Activated CD8-positive, alpha-beta T cell treated with anti-CD3 and anti-CD28 coated beads, Interleukin-2, amount 10 ng/mL, durations not matched to agents 7 days and 5 days (primary cell): ENCODE results near the gene XRN2. TPM values are rescaled to one million over a fixed set of nuclear protein-coding genes. Genes with fewer than 3 reads are reported as not detected.

Experiments used
- ATAC-seq: fragments of 150-1000 bp; cut with Tn5 transposase; one replicate; pipeline ENCODE4 v1.10.0; 2021; ENCODE audit warnings: moderate library complexity
- CTCF ChIA-PET: fragments of 350-600 bp; sonication (Branson Sonifier 250); formaldehyde crosslinking; loops from one replicate; lab custom pipeline; 2021; ENCODE audit warnings: antibody characterized with exemption; lab: Charles Lee
- POLR2A ChIA-PET: fragments of 350-600 bp; sonication (Branson Sonifier 250); formaldehyde crosslinking; loops from one replicate; lab custom pipeline; 2021; ENCODE audit warnings: antibody characterized with exemption; lab: Charles Lee
- DNase-seq: peaks from one replicate; pipeline ENCODE4 v3.0.0-alpha.2; 2020
- H3K27ac Mint-ChIP-seq: one replicate; pipeline ENCODE4 v1.8.0; 2021; ENCODE audit warnings: mild to moderate bottlenecking, mixed read lengths
- H3K27me3 Mint-ChIP-seq: one replicate; pipeline ENCODE4 v1.8.0; 2021; ENCODE audit warnings: low read depth, mixed read lengths
- H3K36me3 Mint-ChIP-seq: one replicate; pipeline ENCODE4 v1.8.0; 2021; ENCODE audit warnings: low read depth, mixed read lengths
- H3K4me1 Mint-ChIP-seq: one replicate; pipeline ENCODE4 v1.8.0; 2021; ENCODE audit warnings: low read depth, mixed read lengths
- H3K4me3 Mint-ChIP-seq: one replicate; pipeline ENCODE4 v1.8.0; 2021; ENCODE audit warnings: mild to moderate bottlenecking, mixed read lengths
- H3K9me3 Mint-ChIP-seq: one replicate; pipeline ENCODE4 v1.8.0; 2022; ENCODE audit warnings: mixed read lengths; ENCODE audit not compliant: insufficient read depth
- total RNA-seq, 2 experiments: library from RNA; stranded (reverse); gene quantifications; one replicate each; pipeline ENCODE4 v1.2.3, GENCODE V29; 2021

The XRN2 gene
- total RNA-seq, 2 experiments from 2014 or later, result 54.4 to 57.7 TPM

GRCh38 chr20:21391185-21391971 lies 88.2 kb downstream of the XRN2 start:
- peak overlapping the region; percentile 16 for H3K4me3 Mint-ChIP-seq
- ChIA-PET POLR2A (no interaction called here), CTCF (interaction anchor here (3.9 kb wide), 1 partner anchor 156 kb away, joined by 15 read pairs; no protein-coding TSS in a partner anchor)
- no peak overlapping the region for H3K27ac Mint-ChIP-seq
- DNase-seq (no peak), ATAC-seq (no peak)
- H3K36me3 Mint-ChIP-seq, result peaks cover 38% of the 10 kb centered on the region
- H3K9me3 Mint-ChIP-seq, result no peaks in the 10 kb centered on the region
- peaks cover 28% of the 10 kb centered on the region for H3K4me1 Mint-ChIP-seq
- H3K27me3 Mint-ChIP-seq, result peaks cover 30% of the 10 kb centered on the region

GRCh38 chr20:21391972-21392352 lies 88.8 kb downstream of the XRN2 start:
- ChIA-PET POLR2A (no interaction called here), CTCF (interaction anchor here (3.9 kb wide), 1 partner anchor 156 kb away, joined by 15 read pairs; no protein-coding TSS in a partner anchor)
- H3K4me1 Mint-ChIP-seq, result peaks cover 28% of the 10 kb centered on the region
- peaks cover 30% of the 10 kb centered on the region for H3K27me3 Mint-ChIP-seq
- peak overlapping the region; percentile 16 for H3K4me3 Mint-ChIP-seq
- ATAC-seq (no peak), DNase-seq (no peak)
- H3K9me3 Mint-ChIP-seq, result no peaks in the 10 kb centered on the region
- H3K36me3 Mint-ChIP-seq, result peaks cover 33% of the 10 kb centered on the region
- no peak overlapping the region for H3K27ac Mint-ChIP-seq

GRCh38 chr20:21393166-21393565 lies 90.0 kb downstream of the XRN2 start:
- ATAC-seq (no peak), DNase-seq (no peak)
- POLR2A ChIA-PET, result no interaction called here
- no peaks in the 10 kb centered on the region for H3K9me3 Mint-ChIP-seq
- no peak overlapping the region for H3K4me3 Mint-ChIP-seq
- CTCF ChIA-PET, result no interaction called here
- H3K36me3 Mint-ChIP-seq, result peaks cover 26% of the 10 kb centered on the region
- H3K4me1 Mint-ChIP-seq, result peaks cover 31% of the 10 kb centered on the region
- no peak overlapping the region for H3K27ac Mint-ChIP-seq
- H3K27me3 Mint-ChIP-seq, result peaks cover 39% of the 10 kb centered on the region

- H3K27ac Mint-ChIP-seq, result no peak overlapping the region
- H3K9me3 Mint-ChIP-seq, result no peaks in the 10 kb centered on the region
- H3K27me3 Mint-ChIP-seq, result peaks cover 47% of the 10 kb centered on the region
- DNase-seq (no peak), ATAC-seq (no peak)
- H3K36me3 Mint-ChIP-seq, result peaks cover 23% of the 10 kb centered on the region
- H3K4me1 Mint-ChIP-seq, result peaks cover 31% of the 10 kb centered on the region
- no peak overlapping the region for H3K4me3 Mint-ChIP-seq
- CTCF ChIA-PET, result interaction anchor here (2.4 kb wide), 1 partner anchor 111 kb away, joined by 11 read pairs; no protein-coding TSS in a partner anchor
- POLR2A ChIA-PET, result no interaction called here
Measured at GRCh38 chr20:21393816-21394519, 90.8 kb downstream of the XRN2 start.

- no peak overlapping the region for H3K4me3 Mint-ChIP-seq
- no peaks in the 10 kb centered on the region for H3K9me3 Mint-ChIP-seq
- peaks cover 52% of the 10 kb centered on the region for H3K27me3 Mint-ChIP-seq
- ATAC-seq, result no peak
- no peak overlapping the region for H3K27ac Mint-ChIP-seq
- H3K36me3 Mint-ChIP-seq, result peaks cover 21% of the 10 kb centered on the region
- peaks cover 31% of the 10 kb centered on the region for H3K4me1 Mint-ChIP-seq
- no peak for DNase-seq
- CTCF ChIA-PET, result interaction anchor here (0.9 to 2.4 kb wide), 4 partner anchors 110 to 534 kb away, joined by 3 to 11 read pairs (median 4); no protein-coding TSS in a partner anchor
- POLR2A ChIA-PET, result no interaction called here
Measured at GRCh38 chr20:21394551-21394950, 91.4 kb downstream of the XRN2 start.

GRCh38 chr20:21395051-21395665 lies 92.0 kb downstream of the XRN2 start:
- DNase-seq, result no peak
- Mint-ChIP-seq H3K27me3 (peaks cover 56% of the 10 kb centered on the region), H3K4me3 (peak overlapping the region; percentile 54), H3K9me3 (no peaks in the 10 kb centered on the region), H3K36me3 (peaks cover 18% of the 10 kb centered on the region), H3K4me1 (peaks cover 31% of the 10 kb centered on the region), H3K27ac (peak overlapping the region; percentile 32)
- CTCF ChIA-PET, result interaction anchor here (0.9 to 2.4 kb wide), 4 partner anchors 110 to 534 kb away, joined by 3 to 11 read pairs (median 4); no protein-coding TSS in a partner anchor
- POLR2A ChIA-PET, result no interaction called here
- ATAC-seq, result no peak

- Mint-ChIP-seq H3K27ac (peak overlapping the region; percentile 32), H3K27me3 (peaks cover 63% of the 10 kb centered on the region), H3K4me3 (peak overlapping the region; percentile 54), H3K4me1 (peaks cover 31% of the 10 kb centered on the region), H3K9me3 (no peaks in the 10 kb centered on the region), H3K36me3 (peaks cover 10% of the 10 kb centered on the region)
- ChIA-PET CTCF (interaction anchor here (0.9 to 2.4 kb wide), 4 partner anchors 109 to 535 kb away, joined by 3 to 11 read pairs (median 4); no protein-coding TSS in a partner anchor), POLR2A (no interaction called here)
- peak; percentile 68 for DNase-seq
- ATAC-seq, result peak; percentile 80
Measured at GRCh38 chr20:21395666-21396598, 92.8 kb downstream of the XRN2 start.

GRCh38 chr20:21396599-21397340 lies 93.6 kb downstream of the XRN2 start:
- no peak for DNase-seq

GRCh38 chr20:21397341-21398108 lies 94.4 kb downstream of the XRN2 start, which contains the start of gene NKX2-4:
Gene NKX2-4, minus strand, starts transcription at chr20:21397526. Its CDS starts 127 bp downstream, at chr20:21397399.
- Mint-ChIP-seq H3K4me1 (peaks cover 22% of the 10 kb centered on the region), H3K36me3 (peaks cover 3% of the 10 kb centered on the region), H3K27me3 (peaks cover 64% of the 10 kb centered on the region), H3K9me3 (no peaks in the 10 kb centered on the region), H3K27ac (peak within 1 kb of the TSS; percentile 68), H3K4me3 (peak within 1 kb of the TSS; percentile 55)
- DNase-seq (no peak), ATAC-seq (no peak)
- ChIA-PET CTCF (no interaction called here), POLR2A (interaction anchor here (0.6 kb wide), 1 partner anchor 255 kb away, joined by 3 read pairs; no protein-coding TSS in a partner anchor)

More at GRCh38 chr20:21396599-21397340, 93.6 kb downstream of the XRN2 start:
- POLR2A ChIA-PET, result no interaction called here
- peaks cover 65% of the 10 kb centered on the region for H3K27me3 Mint-ChIP-seq
- no peak overlapping the region for H3K27ac Mint-ChIP-seq
- H3K9me3 Mint-ChIP-seq, result no peaks in the 10 kb centered on the region
- no peak overlapping the region for H3K4me3 Mint-ChIP-seq
- H3K4me1 Mint-ChIP-seq, result peaks cover 29% of the 10 kb centered on the region
- ATAC-seq, result peak; percentile 25
- peaks cover 6% of the 10 kb centered on the region for H3K36me3 Mint-ChIP-seq
- CTCF ChIA-PET, result no interaction called here
